GM19238 (cell line): ENCODE measurements around the gene GRIK1.

Source experiments
- DNase-seq: peaks from one replicate; pipeline ENCODE4 v3.0.0; 2011; ENCODE audit warnings: low spot score; ENCODE audit not compliant: insufficient read length

GRIK1 gene

GRCh38 chr21:29547998-29548397 lies 391.8 kb downstream of the GRIK1 start:
- DNase-seq = no peak

GRCh38 chr21:29546071-29546470 lies 393.7 kb downstream of the GRIK1 start:
- no peak for DNase-seq

- no peak for DNase-seq
Measured at GRCh38 chr21:29540289-29540688, 399.5 kb downstream of the GRIK1 start.

GRCh38 chr21:29538115-29538514 lies 401.7 kb downstream of the GRIK1 start:
- DNase-seq = no peak

- DNase-seq = no peak
Measured at GRCh38 chr21:29534448-29534847, 405.3 kb downstream of the GRIK1 start.

GRCh38 chr21:29529139-29529538 lies 410.7 kb downstream of the GRIK1 start:
- DNase-seq = no peak

- no peak for DNase-seq
Measured at GRCh38 chr21:29526545-29526944, 413.3 kb downstream of the GRIK1 start.

GRCh38 chr21:29524055-29524454 lies 415.7 kb downstream of the GRIK1 start:
- no peak for DNase-seq

GRCh38 chr21:29523646-29524045 lies 416.1 kb downstream of the GRIK1 start:
- DNase-seq = no peak

- no peak for DNase-seq
Measured at GRCh38 chr21:29521872-29522271, 417.9 kb downstream of the GRIK1 start.

GRCh38 chr21:29520171-29520570 lies 419.6 kb downstream of the GRIK1 start:
- no peak for DNase-seq

- no peak for DNase-seq
Measured at GRCh38 chr21:29514652-29515247, 425.0 kb downstream of the GRIK1 start.

- no peak for DNase-seq
Measured at GRCh38 chr21:29513535-29513934, 426.3 kb downstream of the GRIK1 start.

- no peak for DNase-seq
Measured at GRCh38 chr21:29511096-29511495, 428.7 kb downstream of the GRIK1 start.

- no peak for DNase-seq
Measured at GRCh38 chr21:29509121-29509520, 430.7 kb downstream of the GRIK1 start.

GRCh38 chr21:29508301-29508700 lies 431.5 kb downstream of the GRIK1 start:
- DNase-seq = no peak

GRCh38 chr21:29506947-29507346 lies 432.8 kb downstream of the GRIK1 start:
- no peak for DNase-seq

- no peak for DNase-seq
Measured at GRCh38 chr21:29506214-29506613, 433.6 kb downstream of the GRIK1 start.

- no peak for DNase-seq
Measured at GRCh38 chr21:29504751-29505321, 435.0 kb downstream of the GRIK1 start.

- DNase-seq = no peak
Measured at GRCh38 chr21:29501451-29501850, 438.3 kb downstream of the GRIK1 start.

- DNase-seq = peak; percentile 6
Measured at GRCh38 chr21:29499734-29500343, 440.0 kb downstream of the GRIK1 start.

- no peak for DNase-seq
Measured at GRCh38 chr21:29499229-29499628, 440.6 kb downstream of the GRIK1 start.

GRCh38 chr21:29496337-29496736 lies 443.5 kb downstream of the GRIK1 start:
- DNase-seq = no peak
